MM.1S (cell line): ENCODE measurements around the gene PRDM5.

Experiments
- EZH2 ChIP-seq: fragments of 300-600 bp; sonication (generic); optimal IDR thresholded peaks from 2 replicates; pipeline ENCODE3; 2017; ENCODE audit warnings: low read depth, mild to moderate bottlenecking, antibody characterized with exemption, low read length, mixed read lengths
- TF ChIP-seq, protein P1 (sequence below): fragments of 300-600 bp; sonication (generic); IDR thresholded peaks from 2 replicates; pipeline ENCODE4 v1.5.1; 2016; ENCODE audit warnings: antibody characterized with exemption, low read length, mixed read lengths

DNA sequence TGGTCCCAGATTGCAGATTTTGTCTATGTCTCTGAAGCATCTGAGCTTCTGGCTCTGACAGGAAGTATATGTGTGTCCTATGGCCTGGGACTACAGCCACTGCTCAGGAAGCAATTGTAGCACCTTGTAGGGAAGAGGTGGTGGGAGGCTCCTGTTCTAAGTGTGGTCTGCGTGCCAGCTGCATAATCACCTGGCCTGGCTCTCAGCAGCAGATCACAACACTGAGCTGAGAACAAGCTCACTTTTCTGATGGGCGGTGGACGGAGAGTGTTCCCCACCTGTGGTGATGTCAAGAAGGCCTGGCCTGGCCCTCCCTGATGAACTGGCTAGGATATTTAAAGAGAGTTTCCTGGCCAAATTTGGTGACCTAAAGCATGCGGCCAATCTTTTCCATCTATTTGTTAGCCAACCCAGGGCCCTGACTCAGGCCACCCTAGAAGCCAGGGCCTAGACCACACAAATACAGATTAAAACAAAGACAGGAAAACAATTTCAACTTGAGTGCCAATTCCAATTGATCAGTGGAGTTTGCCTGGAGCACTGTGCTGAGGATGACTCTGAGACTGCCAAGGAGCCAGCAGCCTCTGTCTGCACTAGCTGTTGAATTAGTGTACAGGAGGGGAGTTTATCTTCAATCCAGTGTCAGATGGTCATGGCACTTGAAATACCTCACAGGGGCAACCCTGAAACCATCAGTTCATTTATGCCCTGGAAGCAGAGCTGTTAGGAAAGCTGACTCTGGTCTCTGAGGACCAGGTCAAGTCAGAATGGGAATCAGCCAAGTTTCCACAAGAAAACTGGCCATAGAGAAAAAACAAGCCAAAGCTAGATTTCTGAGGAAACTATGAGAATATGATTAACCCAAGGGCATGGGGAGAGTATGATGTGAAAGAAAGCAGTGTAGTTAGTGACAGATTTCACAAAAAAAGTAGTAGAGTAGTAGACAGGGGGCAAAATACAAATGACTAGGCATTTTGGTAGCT is 47.4 kb downstream of the PRDM5 start:
- no peak for TF ChIP-seq EZH2
- TF ChIP-seq, protein P1, sequence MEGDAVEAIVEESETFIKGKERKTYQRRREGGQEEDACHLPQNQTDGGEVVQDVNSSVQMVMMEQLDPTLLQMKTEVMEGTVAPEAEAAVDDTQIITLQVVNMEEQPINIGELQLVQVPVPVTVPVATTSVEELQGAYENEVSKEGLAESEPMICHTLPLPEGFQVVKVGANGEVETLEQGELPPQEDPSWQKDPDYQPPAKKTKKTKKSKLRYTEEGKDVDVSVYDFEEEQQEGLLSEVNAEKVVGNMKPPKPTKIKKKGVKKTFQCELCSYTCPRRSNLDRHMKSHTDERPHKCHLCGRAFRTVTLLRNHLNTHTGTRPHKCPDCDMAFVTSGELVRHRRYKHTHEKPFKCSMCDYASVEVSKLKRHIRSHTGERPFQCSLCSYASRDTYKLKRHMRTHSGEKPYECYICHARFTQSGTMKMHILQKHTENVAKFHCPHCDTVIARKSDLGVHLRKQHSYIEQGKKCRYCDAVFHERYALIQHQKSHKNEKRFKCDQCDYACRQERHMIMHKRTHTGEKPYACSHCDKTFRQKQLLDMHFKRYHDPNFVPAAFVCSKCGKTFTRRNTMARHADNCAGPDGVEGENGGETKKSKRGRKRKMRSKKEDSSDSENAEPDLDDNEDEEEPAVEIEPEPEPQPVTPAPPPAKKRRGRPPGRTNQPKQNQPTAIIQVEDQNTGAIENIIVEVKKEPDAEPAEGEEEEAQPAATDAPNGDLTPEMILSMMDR, result no peak
